GM21360 (cell line): ENCODE measurements around the gene UCK2.

Experiments
- ATAC-seq: cut with Tn5 transposase; IDR thresholded peaks from one replicate; pipeline ENCODE4 v1.9.1; 2021; ENCODE audit warnings: mild to moderate bottlenecking, moderate library complexity; ENCODE audit not compliant: unreplicated experiment

Gene UCK2

DNA sequence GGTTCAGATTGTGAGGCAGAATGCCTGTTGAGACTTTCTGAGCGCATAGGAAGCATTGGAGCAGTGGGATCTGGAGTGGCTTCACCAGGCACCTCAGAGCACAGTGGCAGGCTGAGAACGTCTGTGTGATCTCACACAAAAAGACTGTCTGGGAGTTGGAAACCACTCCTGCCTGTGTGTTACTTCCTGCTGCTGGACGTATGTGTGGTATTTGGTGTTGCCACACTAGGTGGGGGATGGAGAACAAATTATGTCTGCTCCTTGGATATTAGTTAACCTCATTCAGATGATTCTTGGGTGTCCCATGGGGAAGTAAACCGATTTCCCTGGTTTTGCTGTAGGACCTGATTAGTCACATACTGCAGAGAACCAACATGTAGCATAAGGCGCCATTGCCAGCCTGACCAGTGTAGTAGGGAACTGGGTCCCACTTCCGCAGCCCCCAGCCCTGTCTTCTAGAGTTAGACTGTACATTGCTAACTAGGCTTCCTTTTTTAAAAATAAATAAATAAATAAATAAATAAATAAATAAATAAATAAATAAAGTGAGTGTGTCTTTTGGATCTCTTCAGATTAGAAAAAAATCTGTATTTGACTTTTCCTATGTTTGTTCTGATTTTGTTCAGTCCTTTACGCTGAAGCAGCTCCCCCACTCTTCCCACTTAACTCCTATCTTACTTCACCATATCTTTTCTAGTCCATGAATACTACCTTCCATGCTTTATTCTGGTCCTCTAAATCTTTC lies 26.9 kb downstream of the UCK2 start:
- ATAC-seq, result no peak

DNA sequence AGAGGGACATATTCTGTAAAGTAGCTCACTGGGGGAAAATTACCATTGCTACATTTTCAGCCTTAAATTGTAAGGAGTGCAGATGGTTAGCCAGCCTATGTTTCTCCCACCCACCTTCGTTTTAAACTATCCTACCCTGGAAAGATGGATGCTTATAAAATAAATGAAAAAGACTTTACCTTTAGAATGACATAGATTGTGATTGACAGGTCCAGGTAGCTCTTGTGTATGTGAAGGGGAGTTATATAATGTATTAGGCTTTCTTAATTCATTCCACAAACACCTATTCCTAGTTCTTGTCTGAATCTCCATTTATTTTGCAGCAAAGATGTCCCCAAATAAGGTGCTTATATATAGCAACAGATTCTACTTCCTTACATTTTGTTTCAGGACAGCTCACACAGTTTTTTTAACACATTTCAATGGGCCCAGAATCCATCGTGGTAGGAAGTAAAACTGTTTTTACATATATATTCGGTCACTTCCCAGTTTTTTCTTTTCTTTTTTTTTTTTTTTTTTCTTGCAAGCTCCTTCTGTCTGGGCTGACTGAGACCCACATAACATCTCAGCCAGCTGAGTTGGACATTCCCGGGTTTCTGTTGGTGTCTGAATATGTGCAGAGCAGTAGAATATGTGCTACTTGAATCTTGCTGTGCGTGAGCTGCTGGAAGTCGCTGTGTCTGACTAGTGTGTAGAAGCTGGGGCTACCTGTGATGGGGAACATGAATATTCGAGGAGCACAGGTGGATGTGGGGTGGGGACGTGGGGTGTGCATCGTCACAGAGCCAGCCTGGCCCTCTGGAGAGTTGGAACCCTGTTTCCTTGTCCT lies 27.8 kb downstream of the UCK2 start:
- no peak for ATAC-seq

DNA sequence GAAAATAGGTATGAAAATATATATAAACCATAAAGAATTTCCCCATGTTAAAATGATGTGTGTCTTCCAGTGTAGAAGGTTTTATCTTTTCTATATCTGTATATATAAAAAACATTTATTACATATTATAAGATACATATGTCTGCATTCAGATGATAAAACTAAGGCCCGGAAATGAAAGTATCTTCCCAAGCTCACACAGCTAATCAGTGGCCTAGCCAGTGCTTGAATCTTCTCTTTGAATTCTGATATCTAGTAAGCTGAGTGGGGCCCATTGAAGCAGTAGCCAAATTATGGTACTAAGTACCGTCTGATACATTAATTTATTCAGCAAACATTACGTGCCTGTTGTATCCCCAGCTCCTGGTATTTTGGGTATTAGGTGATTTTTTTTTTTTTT lies 28.6 kb downstream of the UCK2 start:
- ATAC-seq, result no peak

DNA sequence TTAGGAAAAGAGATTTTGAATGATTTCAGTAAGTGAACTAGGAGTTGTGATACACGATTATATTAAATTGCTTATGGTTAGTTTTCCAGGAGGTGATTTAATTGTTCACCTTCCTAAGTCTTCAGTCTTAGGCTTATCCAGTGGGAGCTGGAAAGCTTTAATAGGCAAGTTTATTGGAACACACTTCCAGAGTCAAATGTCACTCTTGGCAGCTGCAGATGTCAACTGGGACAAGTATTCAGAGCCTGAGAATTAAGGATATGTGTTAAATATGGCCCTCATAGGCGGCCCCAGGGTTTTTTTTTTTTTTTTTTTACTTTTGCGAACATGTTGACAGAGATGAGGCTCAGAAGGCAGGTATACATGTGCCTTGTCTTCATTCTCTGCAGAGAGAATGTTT lies 29.2 kb downstream of the UCK2 start:
- ATAC-seq, result no peak

DNA sequence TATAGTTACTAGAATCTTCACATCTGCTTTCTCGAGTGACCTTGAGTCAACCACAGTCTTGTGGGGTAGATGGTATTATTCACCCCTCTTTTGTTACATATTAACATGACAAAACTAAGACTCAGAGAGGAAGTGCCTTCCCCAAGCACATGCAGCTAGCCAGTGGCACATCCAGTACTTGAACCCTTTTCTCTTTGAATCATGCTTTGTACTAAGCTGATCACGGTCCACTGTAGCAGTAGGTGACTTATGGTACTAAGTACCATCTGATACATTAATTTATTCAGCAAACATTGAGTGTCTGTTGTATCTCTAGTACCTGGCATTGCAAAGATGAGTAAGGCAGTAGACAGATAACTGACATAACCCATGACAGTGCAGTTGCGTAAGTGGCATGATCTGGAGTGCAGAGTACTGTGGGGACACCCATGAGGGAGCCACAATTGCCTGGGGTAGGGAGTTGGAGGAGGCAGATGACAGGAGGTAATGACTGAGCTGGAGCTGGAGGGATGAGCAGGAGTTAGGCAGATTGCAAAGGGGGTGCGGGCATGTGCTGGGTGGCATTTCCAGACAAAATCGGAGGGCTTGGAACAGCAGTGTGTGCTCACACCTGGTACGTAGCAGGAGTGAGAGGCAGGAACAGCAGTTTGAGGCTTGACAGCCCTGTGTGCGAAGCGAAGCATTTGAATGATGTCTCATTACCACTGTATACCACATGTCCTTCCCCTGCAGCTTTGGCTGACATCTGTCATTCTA lies 29.8 kb downstream of the UCK2 start:
- ATAC-seq, result no peak

DNA sequence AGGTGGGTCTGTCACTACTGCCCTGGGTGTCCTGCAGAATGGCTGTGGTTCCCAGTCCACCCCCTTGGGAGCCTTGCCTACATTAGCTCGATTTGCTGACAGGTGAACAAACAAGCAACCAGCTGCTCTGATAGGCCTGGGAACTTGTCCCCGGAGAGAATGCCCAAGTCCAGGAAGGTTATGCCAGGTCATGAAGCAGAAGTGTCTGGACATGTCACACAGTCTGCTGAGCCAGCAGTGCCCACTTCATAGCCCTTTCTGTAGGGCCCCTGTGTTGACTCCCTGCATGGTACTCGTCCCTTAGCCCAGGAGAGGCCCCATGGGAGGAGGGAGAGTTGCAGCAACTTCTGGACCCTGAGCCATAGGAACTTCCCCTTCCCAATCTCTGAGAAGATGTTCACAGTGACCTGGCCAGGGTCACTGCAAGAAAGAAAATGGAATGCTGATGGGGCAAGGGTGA lies 31.0 kb downstream of the UCK2 start:
- no peak for ATAC-seq

DNA sequence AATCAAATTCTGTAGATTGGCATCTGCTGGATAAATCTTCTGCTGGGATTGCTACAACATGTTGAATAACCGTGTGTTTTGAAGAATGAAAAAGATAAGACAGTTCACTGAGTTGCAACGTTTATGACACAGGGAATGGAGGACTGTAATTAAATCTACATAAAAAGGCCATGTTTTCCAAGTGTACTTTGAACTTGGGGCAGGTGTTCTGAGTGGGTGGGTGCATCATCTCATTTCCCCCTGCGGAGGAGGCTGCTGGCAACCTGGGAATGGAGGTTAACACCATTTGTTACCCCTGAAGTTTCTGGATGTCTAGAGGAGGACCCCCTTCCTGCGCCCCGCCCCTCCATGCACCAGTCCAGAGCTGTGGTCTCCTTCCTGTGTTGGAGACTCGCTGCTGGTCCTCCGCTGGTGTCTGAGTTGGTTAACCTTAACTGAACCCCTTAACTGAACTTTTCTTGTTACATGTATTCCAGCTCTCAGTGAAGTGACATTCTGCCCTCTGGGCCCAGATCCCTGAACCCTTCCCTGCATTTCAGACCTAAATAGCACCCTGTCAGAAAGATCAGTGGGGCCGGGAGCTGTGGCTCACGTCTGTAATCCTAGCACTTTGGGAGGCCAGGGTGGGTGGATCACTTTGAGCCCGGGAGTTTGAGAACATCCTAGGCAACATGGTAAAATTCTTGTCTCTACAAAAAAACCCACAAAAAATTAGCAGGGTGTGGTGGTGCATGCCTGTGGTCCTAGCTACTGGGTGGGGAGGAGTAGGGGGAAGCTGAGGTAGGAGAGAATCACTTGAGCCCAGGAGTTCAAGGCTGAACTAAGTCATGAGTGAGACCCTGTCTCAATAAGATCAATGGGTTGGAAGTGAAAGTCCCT lies 31.8 kb downstream of the UCK2 start:
- ATAC-seq, result no peak

DNA sequence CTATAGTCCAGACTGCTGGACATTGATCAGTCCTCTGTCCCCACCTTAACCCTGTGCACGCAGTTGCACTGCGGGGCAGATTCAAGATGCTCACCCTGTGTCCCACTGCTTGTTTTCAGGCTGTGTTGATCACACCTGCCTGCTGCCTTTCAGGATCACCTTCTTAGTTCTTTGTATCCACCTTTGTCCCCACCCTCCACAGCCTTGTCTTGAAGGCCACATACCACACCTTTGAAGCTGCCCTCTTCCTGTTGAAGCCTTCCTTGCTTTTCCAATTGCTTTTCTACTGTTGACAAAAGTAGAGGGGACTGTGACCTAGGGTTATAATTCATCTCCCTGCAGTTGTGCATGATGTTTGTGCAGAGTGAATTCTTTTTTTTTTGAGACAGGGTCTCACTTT lies 32.7 kb downstream of the UCK2 start:
- no peak for ATAC-seq

DNA sequence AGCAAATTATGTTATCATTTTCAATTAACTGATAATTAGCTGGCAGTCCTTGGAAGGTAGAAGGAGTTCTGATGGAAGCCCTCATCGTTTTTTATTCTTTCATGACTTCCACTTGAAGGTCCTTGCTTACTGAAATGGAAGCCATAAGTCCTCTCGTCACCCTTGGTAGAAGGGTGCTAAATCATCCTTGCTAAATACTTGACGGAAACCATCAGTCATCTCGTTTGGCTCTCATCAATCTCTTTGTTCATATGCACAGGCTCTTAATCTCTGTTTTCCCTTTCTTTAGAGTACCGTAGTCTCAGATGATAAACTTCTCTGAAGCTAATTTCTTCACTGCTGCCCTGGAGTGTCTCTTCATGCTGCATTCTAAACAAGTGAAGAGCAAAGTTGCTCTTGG lies 34.5 kb downstream of the UCK2 start:
- ATAC-seq, result no peak

DNA sequence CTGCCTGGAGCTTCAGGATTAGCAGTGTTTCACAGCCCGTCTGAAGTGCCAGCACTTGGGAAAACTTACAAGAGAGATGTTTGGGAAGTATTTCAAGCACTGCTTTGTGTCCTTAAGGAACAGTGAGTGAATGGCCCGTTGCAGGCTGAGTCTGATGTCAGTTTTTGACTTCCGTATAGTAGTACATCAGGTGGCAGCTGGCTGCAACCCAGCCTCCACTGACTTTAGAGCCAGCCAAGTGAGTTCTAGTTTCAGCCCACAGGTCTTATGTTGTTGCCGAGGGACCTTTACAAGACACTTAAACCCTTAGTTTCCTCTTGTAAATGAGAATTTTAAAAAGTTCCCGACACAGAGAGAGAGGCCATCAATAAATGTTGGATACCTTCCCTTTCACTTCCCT lies 35.0 kb downstream of the UCK2 start:
- no peak for ATAC-seq

DNA sequence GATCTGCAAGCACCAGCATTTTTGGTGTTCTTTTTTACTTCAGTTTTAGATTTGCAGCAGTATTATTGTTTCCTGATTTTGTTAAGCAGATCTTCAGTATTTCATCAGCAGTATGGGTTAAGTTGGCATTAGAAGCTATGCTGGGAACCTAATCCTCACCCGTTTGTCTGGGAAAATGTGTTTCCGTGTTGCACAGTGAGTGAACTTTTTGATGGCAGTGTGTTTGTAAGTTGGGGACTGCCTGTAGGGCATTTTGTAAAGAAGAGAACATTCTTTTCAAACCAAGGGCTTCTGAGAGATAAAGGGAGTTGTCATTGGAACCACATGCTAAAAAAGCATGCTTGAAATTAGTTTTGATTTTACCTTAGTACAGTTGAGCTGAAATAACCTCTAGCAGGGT lies 35.9 kb downstream of the UCK2 start:
- no peak for ATAC-seq

DNA sequence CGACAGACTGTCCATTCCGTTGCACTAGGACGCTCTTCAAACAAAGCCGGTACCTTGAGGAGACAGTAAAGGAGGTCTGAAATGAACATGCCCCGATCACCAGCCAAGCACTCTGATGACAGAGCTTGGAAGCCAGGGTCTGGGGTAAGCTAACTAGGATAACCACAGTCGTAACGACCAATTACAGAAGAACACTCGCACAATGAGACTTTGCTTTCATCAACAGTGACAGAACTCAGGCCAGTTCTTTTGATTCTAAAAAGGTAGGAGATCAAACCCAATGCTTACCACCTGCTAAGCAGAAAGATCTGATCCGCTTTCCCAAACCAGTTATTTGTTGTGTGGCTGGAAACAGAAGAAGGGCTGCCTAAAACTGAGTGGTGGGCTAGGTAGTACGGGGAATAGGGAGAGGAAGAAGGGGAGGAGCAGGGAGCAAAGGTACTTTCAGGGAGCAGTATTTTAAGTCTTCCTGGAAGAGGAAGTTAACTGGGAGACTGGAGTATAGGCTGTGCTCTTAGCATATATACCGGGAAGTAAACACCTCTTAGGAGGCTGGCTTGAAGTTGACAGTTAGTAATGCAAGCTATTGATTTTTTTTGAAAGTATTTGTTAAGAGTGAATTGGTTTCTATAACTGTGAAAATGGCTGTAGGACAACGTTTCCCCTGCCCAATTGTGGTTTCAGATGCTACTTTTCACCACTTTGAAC lies 38.4 kb downstream of the UCK2 start:
- ATAC-seq, result no peak

DNA sequence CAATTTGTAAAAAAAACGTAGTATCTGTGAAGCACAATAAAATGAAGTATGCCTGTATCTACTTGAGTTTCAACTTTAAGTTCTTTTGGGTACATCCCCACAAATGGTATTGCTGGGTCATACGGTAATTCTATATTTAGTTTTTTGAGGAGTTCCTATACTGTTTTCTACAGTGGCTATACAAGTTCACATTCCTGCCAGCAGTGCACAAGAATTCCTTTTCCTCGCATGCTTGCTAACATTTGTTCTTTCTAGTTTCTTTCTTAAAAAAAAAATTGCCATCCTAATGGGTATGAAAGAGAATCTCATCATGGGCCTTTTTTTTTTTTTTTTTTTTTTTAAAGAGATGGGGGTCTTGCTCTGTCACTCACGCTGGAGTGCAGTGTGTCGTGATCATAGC lies 41.9 kb downstream of the UCK2 start:
- no peak for ATAC-seq

DNA sequence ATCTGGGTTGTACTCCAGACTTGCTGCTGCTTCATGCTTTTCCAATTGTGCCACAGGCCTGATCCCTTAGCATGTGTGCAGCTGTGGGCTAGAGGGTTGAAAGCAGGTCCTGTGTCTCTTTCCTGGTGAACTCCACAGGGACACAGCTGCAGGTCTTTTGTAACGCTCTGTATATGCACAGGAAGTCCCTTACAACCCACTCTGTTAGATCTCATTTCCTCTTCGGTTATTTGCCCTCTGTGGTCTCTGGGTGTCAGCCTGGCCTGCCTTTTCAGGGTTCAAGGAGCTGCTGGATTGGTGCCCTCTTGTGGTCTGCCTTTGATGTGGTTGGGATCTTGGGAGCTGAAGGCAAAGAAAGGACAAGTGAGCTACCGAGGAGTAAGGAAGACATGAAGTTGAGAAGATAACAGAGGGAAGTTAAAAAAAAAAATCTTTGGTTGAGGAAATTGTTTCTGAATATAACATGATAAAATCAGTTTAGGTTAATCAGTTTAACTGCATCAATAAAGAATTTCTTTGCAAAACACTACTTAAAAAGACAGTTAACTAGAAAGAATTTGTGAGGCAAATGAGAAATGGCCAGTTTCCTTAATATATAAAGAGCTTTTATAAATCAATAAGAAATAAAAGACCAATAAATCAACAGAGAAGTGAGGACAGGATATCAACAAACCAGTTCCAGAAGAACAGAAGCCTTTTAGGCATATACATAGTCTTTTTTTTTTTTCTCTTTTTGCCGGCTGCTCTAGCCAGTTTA lies 44.1 kb downstream of the UCK2 start:
- ATAC-seq, result peak; percentile 74

DNA sequence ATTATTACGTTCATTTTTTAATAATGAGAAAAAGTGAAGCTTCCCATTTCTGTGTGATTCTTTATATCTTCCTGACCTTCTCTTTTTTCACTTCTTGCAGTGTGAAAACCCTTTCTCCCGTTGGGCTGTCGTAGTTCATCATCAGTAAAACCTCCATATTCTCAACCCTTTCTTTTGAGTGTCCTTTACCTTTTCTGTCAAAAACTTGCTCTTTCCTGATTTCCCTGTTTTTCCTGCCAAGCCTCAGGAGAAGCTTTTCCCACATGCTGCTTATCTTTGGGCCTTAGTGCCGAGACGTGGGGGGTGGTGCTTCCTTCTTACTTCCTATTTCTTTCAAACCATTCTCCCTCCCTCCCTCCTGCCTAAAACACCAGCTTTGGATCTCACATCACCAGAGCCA lies 46.1 kb downstream of the UCK2 start:
- no peak for ATAC-seq

DNA sequence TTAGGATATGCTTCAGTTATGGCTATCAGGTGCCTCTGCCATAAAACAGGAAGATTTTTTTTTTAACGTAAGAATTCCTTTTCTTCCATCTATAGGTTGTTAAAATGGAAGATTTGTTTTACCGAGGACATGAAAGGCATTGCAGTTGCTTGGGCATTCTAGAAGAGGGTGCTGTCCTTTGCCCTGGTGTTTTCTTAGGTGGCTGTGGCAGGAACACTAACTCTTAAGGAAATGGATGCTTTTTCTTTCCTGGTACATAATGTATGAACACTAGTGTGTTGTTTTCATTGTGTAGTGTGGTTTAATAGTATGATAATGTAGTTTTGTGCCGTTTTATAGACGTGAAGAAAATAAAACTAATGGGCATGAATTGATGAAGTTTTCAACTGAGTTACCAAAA lies 47.2 kb downstream of the UCK2 start:
- ATAC-seq, result no peak

DNA sequence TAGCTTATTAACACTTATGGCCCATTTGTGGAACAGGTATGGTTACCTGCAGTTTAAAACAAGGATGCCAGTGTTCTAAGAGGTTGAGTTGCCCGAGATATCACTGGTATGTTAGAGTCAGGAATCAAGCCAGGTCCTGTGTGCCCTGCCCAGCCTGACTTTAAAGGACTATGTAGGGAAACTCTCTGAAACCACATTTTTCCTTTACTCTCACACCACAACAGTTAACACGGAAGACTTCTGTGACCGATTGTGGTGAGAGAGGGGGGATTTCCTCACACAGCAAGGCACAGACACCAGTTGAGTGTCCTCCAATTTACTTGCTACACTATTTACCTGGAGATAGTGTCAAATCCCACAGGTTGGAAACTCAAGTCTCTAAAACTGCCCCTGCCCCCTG lies 47.8 kb downstream of the UCK2 start:
- peak; percentile 41 for ATAC-seq

DNA sequence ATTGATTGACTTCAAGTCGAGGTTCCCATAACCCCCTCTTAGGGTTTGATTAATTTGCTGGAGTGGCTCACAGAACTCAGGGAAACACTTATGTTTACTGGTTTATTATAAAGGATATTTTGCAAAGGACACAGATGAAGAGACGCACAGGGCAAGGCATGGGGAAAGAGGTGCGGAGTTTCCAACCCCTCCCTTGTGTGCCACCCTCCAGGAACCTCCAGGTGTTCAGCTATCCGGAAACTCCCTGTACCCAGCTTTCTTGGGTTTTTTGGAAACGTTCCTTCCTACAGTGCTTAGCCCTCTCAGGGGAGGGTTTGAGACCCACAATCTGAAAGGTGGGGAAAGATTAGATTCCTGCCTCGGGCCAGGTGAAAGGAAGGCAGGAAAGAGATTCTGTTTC lies 48.2 kb downstream of the UCK2 start:
- no peak for ATAC-seq

DNA sequence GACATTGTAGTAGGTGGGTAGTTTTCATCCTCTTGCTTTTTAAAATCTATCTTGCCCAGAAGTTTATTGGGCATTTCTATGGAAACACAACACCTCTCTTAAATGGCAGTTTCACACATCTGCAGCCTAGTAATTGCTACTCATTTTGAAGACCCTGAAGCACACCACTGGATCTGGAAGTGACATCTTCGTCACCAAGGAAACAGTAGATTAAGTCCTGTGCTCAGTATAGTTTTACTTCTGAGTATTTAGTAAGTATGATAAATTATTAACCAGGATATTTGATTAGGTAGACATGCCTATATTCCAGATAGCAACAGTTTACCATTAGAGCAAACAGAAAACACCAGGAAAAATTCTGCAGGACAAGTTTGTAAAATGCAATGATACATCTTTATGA lies 48.7 kb downstream of the UCK2 start:
- ATAC-seq, result no peak
